ENCODE data around the gene MORC4.

MORC4 gene

GRCh38 chrX:106952538-106952937, 47.5 kb downstream of the MORC4 start:
- no peaks in the 10 kb centered on the region for H3K9me3 ChIP-seq
- H3K36me3 ChIP-seq = no peaks in the 10 kb centered on the region
- TF ChIP-seq CTCF (IDR thresholded peaks at IDR 0.05) = no peak
- H3K4me1 ChIP-seq (ENCODE audit: control insufficient read depth in 1 of 2, insufficient read depth in 1 of 2, low read depth in 1 of 2, low read length in 1 of 2) = no peaks in the 10 kb centered on the region
- no peak overlapping the region for H3K27ac ChIP-seq
- H3K4me3 ChIP-seq (ENCODE audit: low read depth in 1 of 2, low read length in 1 of 2) = no peak overlapping the region
- no peaks in the 10 kb centered on the region for H3K27me3 ChIP-seq

- TF ChIP-seq CTCF (IDR thresholded peaks at IDR 0.05) = no peak
- Histone ChIP-seq H3K4me3 (ENCODE audit: low read depth in 1 of 2, low read length in 1 of 2) (no peak overlapping the region), H3K9me3 (no peaks in the 10 kb centered on the region), H3K27me3 (no peaks in the 10 kb centered on the region), H3K4me1 (ENCODE audit: control insufficient read depth in 1 of 2, insufficient read depth in 1 of 2, low read depth in 1 of 2, low read length in 1 of 2) (no peaks in the 10 kb centered on the region), H3K36me3 (no peaks in the 10 kb centered on the region), H3K27ac (no peak overlapping the region)
Measured at GRCh38 chrX:106952089-106952488, 47.9 kb downstream of the MORC4 start.

- Histone ChIP-seq H3K36me3 (no peaks in the 10 kb centered on the region), H3K27ac (no peak overlapping the region), H3K4me3 (ENCODE audit: low read depth in 1 of 2, low read length in 1 of 2) (no peak overlapping the region), H3K9me3 (no peaks in the 10 kb centered on the region), H3K4me1 (ENCODE audit: control insufficient read depth in 1 of 2, insufficient read depth in 1 of 2, low read depth in 1 of 2, low read length in 1 of 2) (no peaks in the 10 kb centered on the region), H3K27me3 (no peaks in the 10 kb centered on the region)
- TF ChIP-seq CTCF (IDR thresholded peaks at IDR 0.05) = no peak
Measured at GRCh38 chrX:106951230-106951629, 48.8 kb downstream of the MORC4 start.

- Histone ChIP-seq H3K27me3 (no peaks in the 10 kb centered on the region), H3K4me1 (ENCODE audit: control insufficient read depth in 1 of 2, insufficient read depth in 1 of 2, low read depth in 1 of 2, low read length in 1 of 2) (no peaks in the 10 kb centered on the region), H3K27ac (no peak overlapping the region), H3K4me3 (ENCODE audit: low read depth in 1 of 2, low read length in 1 of 2) (no peak overlapping the region), H3K9me3 (no peaks in the 10 kb centered on the region), H3K36me3 (no peaks in the 10 kb centered on the region)
- TF ChIP-seq CTCF (IDR thresholded peaks at IDR 0.05) = no peak
Measured at GRCh38 chrX:106950381-106950780, 49.6 kb downstream of the MORC4 start.

GRCh38 chrX:106949366-106949765, 50.6 kb downstream of the MORC4 start:
- Histone ChIP-seq H3K9me3 (no peaks in the 10 kb centered on the region), H3K4me1 (ENCODE audit: control insufficient read depth in 1 of 2, insufficient read depth in 1 of 2, low read depth in 1 of 2, low read length in 1 of 2) (no peaks in the 10 kb centered on the region), H3K27ac (no peak overlapping the region), H3K27me3 (no peaks in the 10 kb centered on the region), H3K4me3 (ENCODE audit: low read depth in 1 of 2, low read length in 1 of 2) (no peak overlapping the region), H3K36me3 (no peaks in the 10 kb centered on the region)
- TF ChIP-seq CTCF (IDR thresholded peaks at IDR 0.05) = no peak

- no peaks in the 10 kb centered on the region for H3K36me3 ChIP-seq
- H3K4me3 ChIP-seq (ENCODE audit: low read depth in 1 of 2, low read length in 1 of 2) = no peak overlapping the region
- no peaks in the 10 kb centered on the region for H3K9me3 ChIP-seq
- H3K27me3 ChIP-seq = no peaks in the 10 kb centered on the region
- H3K27ac ChIP-seq = no peak overlapping the region
- H3K4me1 ChIP-seq (ENCODE audit: control insufficient read depth in 1 of 2, insufficient read depth in 1 of 2, low read depth in 1 of 2, low read length in 1 of 2) = no peaks in the 10 kb centered on the region
- no peak for TF ChIP-seq CTCF (IDR thresholded peaks at IDR 0.05)
Measured at GRCh38 chrX:106948641-106949040, 51.4 kb downstream of the MORC4 start.
